B cell (primary cell): Measurements from ENCODE around the gene CCDC78. TPM values are rescaled to one million over a fixed set of nuclear protein-coding genes. Genes with fewer than 3 reads are reported as not detected.

Experiments used
- ATAC-seq: fragments of 200-7000 bp; cut with Tn5 transposase; one replicate; pipeline ENCODE4 v1.10.0; 2021; ENCODE audit warnings: low read depth, mild to moderate bottlenecking, moderate number of reproducible peaks, moderate library complexity
- CTCF ChIA-PET: fragments of 350-600 bp; sonication (Branson Sonifier 250); formaldehyde crosslinking; loops from one replicate; lab custom pipeline; 2021; ENCODE audit warnings: antibody characterized with exemption, inconsistent platforms; lab: Charles Lee
- POLR2A ChIA-PET: fragments of 350-600 bp; sonication (Branson Sonifier 250); formaldehyde crosslinking; loops from one replicate; lab custom pipeline; 2021; ENCODE audit warnings: antibody characterized with exemption; lab: Charles Lee
- DNase-seq: peaks from one replicate; pipeline ENCODE4 v3.0.0; 2013
- H2AFZ ChIP-seq: 2 replicates; pipeline ENCODE4 v1.6.1; 2012; ENCODE audit warnings: mild to moderate bottlenecking, low read depth, low read length; ENCODE audit not compliant: insufficient read depth, poor library complexity, severe bottlenecking
- H3K27ac ChIP-seq, 2 donors: 1 replicate in 1 of 2; 2 replicates in 1 of 2; pipeline ENCODE4 v1.5.1; 2012 to 2013; ENCODE audit warnings: low read length in 2 of 2, mild to moderate bottlenecking in 2 of 2, moderate library complexity in 1 of 2
- H3K27me3 ChIP-seq, 4 experiments: fragments of 200-600 bp in 1 of 4; sonication (generic) in 1 of 4; replicated peaks in 1 of 4; 1 replicate in 2 of 4; 2 replicates in 2 of 4; pipeline versions ENCODE4 v1.6.1 to v1.7.0; 2013 to 2016; ENCODE audit warnings: low read length in 3 of 4, mild to moderate bottlenecking in 2 of 4, mixed read lengths in 1 of 4, moderate library complexity in 1 of 4; ENCODE audit not compliant: insufficient read depth in 4 of 4, control insufficient read depth in 3 of 4; ENCODE audit errors: control extremely low read depth in 1 of 4
- H3K36me3 ChIP-seq, 2 experiments: replicated peaks in 1 of 2; 1 replicate in 1 of 2; 2 replicates in 1 of 2; pipeline versions ENCODE4 v1.6.1 to v1.7.1; 2013; ENCODE audit warnings: low read length in 1 of 2; ENCODE audit not compliant: insufficient read depth in 2 of 2, control insufficient read depth in 1 of 2; ENCODE audit errors: control extremely low read depth in 1 of 2, extremely low read depth in 1 of 2
- H3K4me1 ChIP-seq, 2 donors: fragments of 200-600 bp in 1 of 2; sonication (generic) in 1 of 2; 1 replicate in 1 of 2; 2 replicates in 1 of 2; pipeline versions ENCODE4 v1.5.1 to v1.6.1; 2013 to 2017; ENCODE audit warnings: low read length in 2 of 2; ENCODE audit not compliant: control insufficient read depth in 2 of 2, insufficient read depth in 2 of 2
- H3K4me2 ChIP-seq: replicated peaks from 2 replicates; pipeline ENCODE3; 2012; ENCODE audit warnings: mild to moderate bottlenecking, low read depth, low read length; ENCODE audit not compliant: poor library complexity, severe bottlenecking
- H3K4me3 ChIP-seq, 5 experiments: fragments of 200-600 bp in 1 of 5; sonication (generic) in 1 of 5; 1 replicate in 3 of 5; 2 replicates in 2 of 5; pipeline versions ENCODE4 v1.5.1 to v1.7.0; 2011 to 2016; ENCODE audit warnings: low read length in 4 of 5, mild to moderate bottlenecking in 4 of 5, low read depth in 2 of 5, control low read depth in 1 of 5, moderate library complexity in 1 of 5; ENCODE audit not compliant: insufficient read depth in 1 of 5; ENCODE audit errors: control extremely low read depth in 1 of 5, extremely low read depth in 1 of 5
- H3K79me2 ChIP-seq: fragments of 200-600 bp; sonication (generic); one replicate; pipeline ENCODE4 v1.6.0; 2016; ENCODE audit warnings: low read length; ENCODE audit not compliant: control insufficient read depth, insufficient read depth
- H3K9ac ChIP-seq: fragments of 200-600 bp; sonication (generic); 2 replicates; pipeline ENCODE4 v1.6.1; 2017; ENCODE audit warnings: mild to moderate bottlenecking, low read length, moderate library complexity
- H3K9me3 ChIP-seq, 3 donors: one replicate each; pipeline versions ENCODE4 v1.6.1 to v1.7.1; 2013; ENCODE audit warnings: low read length in 2 of 3; ENCODE audit not compliant: control insufficient read depth in 2 of 3, insufficient read depth in 1 of 3; ENCODE audit errors: control extremely low read depth in 1 of 3
- H4K20me1 ChIP-seq: 2 replicates; pipeline ENCODE4 v1.6.0; 2012; ENCODE audit warnings: mild to moderate bottlenecking, low read length; ENCODE audit not compliant: insufficient read depth, control insufficient read depth, poor library complexity, severe bottlenecking
- H3K27ac Mint-ChIP-seq: one replicate; pipeline ENCODE4 v1.8.0; 2021; ENCODE audit warnings: mixed read lengths
- H3K27me3 Mint-ChIP-seq: one replicate; pipeline ENCODE4 v1.8.0; 2021; ENCODE audit warnings: mixed read lengths
- H3K4me1 Mint-ChIP-seq: one replicate; pipeline ENCODE4 v1.8.0; 2021; ENCODE audit warnings: mixed read lengths
- H3K4me3 Mint-ChIP-seq: one replicate; pipeline ENCODE4 v1.8.0; 2021; ENCODE audit warnings: mixed read lengths
- H3K9me3 Mint-ChIP-seq: one replicate; pipeline ENCODE4 v1.8.0; 2022; ENCODE audit warnings: mixed read lengths; ENCODE audit not compliant: insufficient read depth
- EZH2 ChIP-seq: IDR thresholded peaks from 2 replicates; pipeline ENCODE4 v1.6.1; 2012; ENCODE audit warnings: borderline replicate concordance, low read depth, mild to moderate bottlenecking, moderate library complexity, low read length; ENCODE audit not compliant: insufficient read depth, poor library complexity, severe bottlenecking
- WGBS: methylation state at CpG from one replicate; pipeline ENCODE4 v1.1.5; 2013; ENCODE audit warnings: missing lambda C conversion rate; ENCODE audit not compliant: insufficient coverage; 5-methylcytosine and 5-hydroxymethylcytosine counted together
- intact Hi-C: fragments of 100-400 bp; cut with micrococcal nuclease; formaldehyde crosslinking; loops from one replicate; pipeline ENCODE4 v1.10.0; 2022
- polyA plus RNA-seq: library from polyadenylated mRNA; depleted of rRNA; stranded (reverse); fragments of >200 nt; gene quantifications from 2 replicates; pipeline ENCODE4 v1.2.3, GENCODE V29; 2012
- total RNA-seq, 2 donors: library from RNA; stranded (reverse); fragments of 120-200 nt in 1 of 2; gene quantifications; 1 replicate in 1 of 2; 2 replicates in 1 of 2; pipeline versions ENCODE4 v1.2.3 to v1.2.4, GENCODE V29; 2013 to 2022
- TF ChIP-seq, protein P1 (sequence below): fragments of 200-600 bp; IDR thresholded peaks from one replicate; pipeline ENCODE4 v1.8.0; 2022; ENCODE audit warnings: antibody characterized with exemption, mild to moderate bottlenecking

CCDC78 gene
- total and polyA plus RNA-seq, 2 donors (not counting 1 experiment from before 2014, with no cell fraction given): 11.8 to 34.2 TPM

DNA sequence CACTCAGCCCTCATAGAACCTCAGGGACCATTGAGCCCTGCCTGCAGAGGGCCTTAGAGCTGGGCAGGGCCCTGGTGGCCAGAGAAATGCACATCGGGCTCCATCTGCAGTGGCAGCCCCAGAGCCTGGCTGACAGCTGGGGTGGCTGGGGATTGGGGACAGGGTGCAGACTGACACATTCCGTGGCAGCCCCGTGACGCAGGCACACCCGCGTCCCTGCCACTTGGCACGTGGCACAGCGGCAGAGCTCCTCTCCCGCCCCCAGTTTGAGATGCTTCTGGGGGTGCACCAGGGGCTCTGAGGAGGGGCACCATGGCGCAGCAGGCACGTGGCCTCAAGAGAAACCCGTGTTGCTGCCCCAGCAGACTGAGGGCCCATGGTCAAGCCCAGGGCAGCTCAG is 22.8 kb downstream of the CCDC78 start:
- Histone ChIP-seq H3K4me2 (no peak overlapping the region), H3K27me3 (peaks cover 0 to 84% (median 37%) of the 10 kb centered on the region in 4 experiments), H3K9me3 (peaks cover 0 to 40% (median 0%) of the 10 kb centered on the region in 3 donors), H3K9ac (no peak overlapping the region), H2AFZ (no peak overlapping the region), H3K79me2 (no peaks in the 10 kb centered on the region), H3K4me1 (peaks cover 18 to 24% of the 10 kb centered on the region in 2 donors), H3K27ac (no peak overlapping the region), H3K36me3 (no peaks in the 10 kb centered on the region), H4K20me1 (no peaks in the 10 kb centered on the region), H3K4me3 (no peak overlapping the region)
- H3K4me3 Mint-ChIP-seq: no peak overlapping the region
- DNase-seq (no peak), ATAC-seq (no peak)
- peaks cover 29% of the 10 kb centered on the region for H3K27me3 Mint-ChIP-seq
- POLR2A ChIA-PET: no interaction called here
- H3K4me1 Mint-ChIP-seq: no peaks in the 10 kb centered on the region
- CTCF ChIA-PET: no interaction called here
- H3K9me3 Mint-ChIP-seq: no peaks in the 10 kb centered on the region
- no peak for TF ChIP-seq EZH2
- TF ChIP-seq, protein P1, sequence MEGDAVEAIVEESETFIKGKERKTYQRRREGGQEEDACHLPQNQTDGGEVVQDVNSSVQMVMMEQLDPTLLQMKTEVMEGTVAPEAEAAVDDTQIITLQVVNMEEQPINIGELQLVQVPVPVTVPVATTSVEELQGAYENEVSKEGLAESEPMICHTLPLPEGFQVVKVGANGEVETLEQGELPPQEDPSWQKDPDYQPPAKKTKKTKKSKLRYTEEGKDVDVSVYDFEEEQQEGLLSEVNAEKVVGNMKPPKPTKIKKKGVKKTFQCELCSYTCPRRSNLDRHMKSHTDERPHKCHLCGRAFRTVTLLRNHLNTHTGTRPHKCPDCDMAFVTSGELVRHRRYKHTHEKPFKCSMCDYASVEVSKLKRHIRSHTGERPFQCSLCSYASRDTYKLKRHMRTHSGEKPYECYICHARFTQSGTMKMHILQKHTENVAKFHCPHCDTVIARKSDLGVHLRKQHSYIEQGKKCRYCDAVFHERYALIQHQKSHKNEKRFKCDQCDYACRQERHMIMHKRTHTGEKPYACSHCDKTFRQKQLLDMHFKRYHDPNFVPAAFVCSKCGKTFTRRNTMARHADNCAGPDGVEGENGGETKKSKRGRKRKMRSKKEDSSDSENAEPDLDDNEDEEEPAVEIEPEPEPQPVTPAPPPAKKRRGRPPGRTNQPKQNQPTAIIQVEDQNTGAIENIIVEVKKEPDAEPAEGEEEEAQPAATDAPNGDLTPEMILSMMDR: no peak
- intact Hi-C loops: no loop called here
- H3K27ac Mint-ChIP-seq: no peak overlapping the region
- WGBS: 78% methylated on average over 12 of the region's 12 CpGs

DNA sequence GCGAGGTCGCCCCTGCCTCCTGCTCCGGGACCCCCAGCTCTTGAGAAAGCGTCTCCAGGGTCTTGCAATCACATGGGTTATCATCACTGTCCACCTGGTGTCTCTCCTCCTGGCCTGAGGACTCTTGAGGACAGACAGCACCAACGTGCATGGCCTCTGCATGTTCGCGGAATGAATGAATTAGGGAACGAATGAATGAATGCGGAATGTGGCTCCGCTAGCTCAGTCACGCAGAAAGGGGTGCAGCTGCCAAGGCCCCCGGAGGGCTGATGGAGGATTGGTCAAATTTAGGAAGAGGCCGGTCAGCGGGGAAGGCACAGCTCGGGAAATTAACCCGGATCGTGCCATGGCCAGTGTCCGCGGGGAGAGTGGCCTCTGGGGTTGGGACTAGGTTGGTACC is 23.9 kb downstream of the CCDC78 start:
- Mint-ChIP-seq H3K27me3 (peaks cover 21% of the 10 kb centered on the region), H3K4me3 (no peak overlapping the region), H3K4me1 (no peaks in the 10 kb centered on the region), H3K9me3 (no peaks in the 10 kb centered on the region), H3K27ac (no peak overlapping the region)
- Histone ChIP-seq H3K9ac (no peak overlapping the region), H3K9me3 (peaks cover 0 to 40% (median 0%) of the 10 kb centered on the region in 3 donors), H3K27ac (no peak overlapping the region), H3K36me3 (no peaks in the 10 kb centered on the region), H3K4me1 (peaks cover 18 to 24% of the 10 kb centered on the region in 2 donors), H3K4me2 (no peak overlapping the region), H3K79me2 (no peaks in the 10 kb centered on the region), H3K27me3 (peaks cover 0 to 74% (median 36%) of the 10 kb centered on the region in 4 experiments), H2AFZ (no peak overlapping the region), H4K20me1 (no peaks in the 10 kb centered on the region), H3K4me3 (no peak overlapping the region)
- DNase-seq (no peak), ATAC-seq (no peak)
- intact Hi-C loops: no loop called here
- CTCF ChIA-PET: interaction anchor here (1.2 kb wide), 1 partner anchor 10 kb away, joined by 3 read pairs; no protein-coding TSS in a partner anchor
- TF ChIP-seq, protein P1: no peak
- TF ChIP-seq EZH2: no peak
- POLR2A ChIA-PET: no interaction called here
- WGBS: 89% methylated on average over 19 of the region's 19 CpGs
